T-helper 2 cell treated with Interferon-gamma antibody and Interleukin-4, amounts not matched to agents 5 μg/mL and 100 μg/mL, for 36 hours (primary cell): ENCODE results near the gene RNF103.
"Not testable (repeated sequence)": the region's sequence is repeated elsewhere in the genome, so short reads cannot be mapped to it uniquely, and the experiment has no call there.

Experiments
- DNase-seq: peaks from one replicate; pipeline ENCODE4 v3.0.0; 2021; ENCODE audit warnings: low spot score
- H3K27ac Mint-ChIP-seq: one replicate; pipeline ENCODE4 v1.8.0; 2021; ENCODE audit warnings: mild to moderate bottlenecking, mixed read lengths
- H3K27me3 Mint-ChIP-seq: one replicate; pipeline ENCODE4 v1.8.0; 2021; ENCODE audit warnings: low read depth, mixed read lengths
- H3K36me3 Mint-ChIP-seq: one replicate; pipeline ENCODE4 v1.8.0; 2021; ENCODE audit warnings: low read depth, mixed read lengths
- H3K4me1 Mint-ChIP-seq: one replicate; pipeline ENCODE4 v1.8.0; 2021; ENCODE audit warnings: low read depth, mixed read lengths
- H3K4me3 Mint-ChIP-seq: one replicate; pipeline ENCODE4 v1.8.0; 2022; ENCODE audit warnings: mild to moderate bottlenecking, moderate library complexity, mixed read lengths
- H3K9me3 Mint-ChIP-seq: one replicate; pipeline ENCODE4 v1.8.0; 2021; ENCODE audit warnings: mixed read lengths

Gene RNF103, protein sequence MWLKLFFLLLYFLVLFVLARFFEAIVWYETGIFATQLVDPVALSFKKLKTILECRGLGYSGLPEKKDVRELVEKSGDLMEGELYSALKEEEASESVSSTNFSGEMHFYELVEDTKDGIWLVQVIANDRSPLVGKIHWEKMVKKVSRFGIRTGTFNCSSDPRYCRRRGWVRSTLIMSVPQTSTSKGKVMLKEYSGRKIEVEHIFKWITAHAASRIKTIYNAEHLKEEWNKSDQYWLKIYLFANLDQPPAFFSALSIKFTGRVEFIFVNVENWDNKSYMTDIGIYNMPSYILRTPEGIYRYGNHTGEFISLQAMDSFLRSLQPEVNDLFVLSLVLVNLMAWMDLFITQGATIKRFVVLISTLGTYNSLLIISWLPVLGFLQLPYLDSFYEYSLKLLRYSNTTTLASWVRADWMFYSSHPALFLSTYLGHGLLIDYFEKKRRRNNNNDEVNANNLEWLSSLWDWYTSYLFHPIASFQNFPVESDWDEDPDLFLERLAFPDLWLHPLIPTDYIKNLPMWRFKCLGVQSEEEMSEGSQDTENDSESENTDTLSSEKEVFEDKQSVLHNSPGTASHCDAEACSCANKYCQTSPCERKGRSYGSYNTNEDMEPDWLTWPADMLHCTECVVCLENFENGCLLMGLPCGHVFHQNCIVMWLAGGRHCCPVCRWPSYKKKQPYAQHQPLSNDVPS

DNA sequence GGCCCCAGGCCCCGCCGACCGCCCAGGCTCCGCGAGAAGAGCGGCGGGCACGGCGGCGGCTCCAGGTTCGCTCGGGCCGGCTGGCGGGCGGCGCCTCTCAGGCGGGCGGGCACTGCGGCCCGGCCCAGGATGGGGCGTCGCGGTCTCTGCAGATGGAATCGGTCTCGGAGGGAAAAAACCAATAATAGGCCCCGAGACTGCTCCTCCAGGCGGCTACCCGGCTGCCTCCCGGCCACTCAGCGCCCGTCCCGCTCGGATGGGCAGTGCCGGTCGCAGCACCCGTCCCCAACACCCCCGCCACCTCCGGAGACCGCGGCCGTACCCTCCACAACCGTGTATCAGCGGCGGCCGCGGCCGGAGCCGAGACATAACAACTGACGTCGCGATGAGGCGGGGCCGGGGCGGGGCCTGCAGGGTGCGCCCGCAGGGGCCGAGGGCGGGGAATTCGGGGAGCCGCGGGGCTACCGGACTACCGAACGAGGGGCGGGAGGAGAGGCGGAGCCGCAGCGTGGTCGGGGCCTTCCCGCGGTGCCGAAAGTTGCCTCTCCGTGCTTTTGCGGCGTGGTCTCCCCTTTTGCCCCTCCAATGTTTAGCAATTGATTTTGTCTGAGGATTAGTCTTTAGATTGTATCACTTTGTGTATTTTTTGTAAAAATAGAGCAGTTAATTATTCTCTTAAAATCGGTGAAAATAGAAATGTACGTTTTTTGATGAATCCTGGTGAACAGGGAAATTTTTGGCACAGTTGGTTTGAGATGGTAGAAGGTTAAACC is at the start of gene RNF103:
RNF103 (minus strand) TSS at position 372 of the 773 bp plus-strand sequence. CDS start 979 bp downstream, outside the sequence.
- Mint-ChIP-seq H3K27me3 (peaks cover 21% of the 10 kb centered on the region), H3K27ac (peak within 1 kb of the TSS; percentile 99), H3K36me3 (peaks cover 15% of the 10 kb centered on the region), H3K9me3 (no peaks in the 10 kb centered on the region), H3K4me1 (peaks cover 23% of the 10 kb centered on the region), H3K4me3 (peak within 1 kb of the TSS; percentile 94)
- peak; percentile 94 for DNase-seq

GRCh38 chr2:86673011-86673410 is 49.3 kb upstream of the RNF103 start:
- Mint-ChIP-seq H3K27ac (no peak overlapping the region), H3K36me3 (no peaks in the 10 kb centered on the region)
- DNase-seq = no peak

GRCh38 chr2:86672027-86672545 is 48.4 kb upstream of the RNF103 start:
- no peak overlapping the region for H3K4me3 Mint-ChIP-seq
- H3K27ac Mint-ChIP-seq = no peak overlapping the region
- H3K9me3 Mint-ChIP-seq = no peaks in the 10 kb centered on the region
- no peak for DNase-seq
- H3K27me3 Mint-ChIP-seq = no peaks in the 10 kb centered on the region
- no peaks in the 10 kb centered on the region for H3K4me1 Mint-ChIP-seq
- no peaks in the 10 kb centered on the region for H3K36me3 Mint-ChIP-seq

More at GRCh38 chr2:86673011-86673410, 49.3 kb upstream of the RNF103 start:
- no peaks in the 10 kb centered on the region for H3K27me3 Mint-ChIP-seq
- H3K4me3 Mint-ChIP-seq = no peak overlapping the region
- no peaks in the 10 kb centered on the region for H3K4me1 Mint-ChIP-seq
- H3K9me3 Mint-ChIP-seq = no peaks in the 10 kb centered on the region

GRCh38 chr2:86671337-86671981 is 47.8 kb upstream of the RNF103 start:
- no peak overlapping the region for H3K27ac Mint-ChIP-seq
- no peaks in the 10 kb centered on the region for H3K36me3 Mint-ChIP-seq
- peaks cover 3% of the 10 kb centered on the region for H3K27me3 Mint-ChIP-seq
- H3K4me1 Mint-ChIP-seq = no peaks in the 10 kb centered on the region
- H3K4me3 Mint-ChIP-seq = no peak overlapping the region
- H3K9me3 Mint-ChIP-seq = no peaks in the 10 kb centered on the region
- no peak for DNase-seq

GRCh38 chr2:86669323-86669722 is 45.7 kb upstream of the RNF103 start:
- DNase-seq, H3K27me3 Mint-ChIP-seq, H3K9me3 Mint-ChIP-seq, H3K27ac Mint-ChIP-seq, H3K4me3 Mint-ChIP-seq, H3K36me3 Mint-ChIP-seq, H3K4me1 Mint-ChIP-seq: not testable (repeated sequence)

- no peaks in the 10 kb centered on the region for H3K4me1 Mint-ChIP-seq
- H3K27me3 Mint-ChIP-seq = peaks cover under 1% of the 10 kb centered on the region
- no peak overlapping the region for H3K4me3 Mint-ChIP-seq
- no peak for DNase-seq
- no peaks in the 10 kb centered on the region for H3K36me3 Mint-ChIP-seq
- H3K27ac Mint-ChIP-seq = no peak overlapping the region
- H3K9me3 Mint-ChIP-seq = peaks cover 21% of the 10 kb centered on the region
Observed at GRCh38 chr2:86661333-86661732, 37.7 kb upstream of the RNF103 start.

DNA sequence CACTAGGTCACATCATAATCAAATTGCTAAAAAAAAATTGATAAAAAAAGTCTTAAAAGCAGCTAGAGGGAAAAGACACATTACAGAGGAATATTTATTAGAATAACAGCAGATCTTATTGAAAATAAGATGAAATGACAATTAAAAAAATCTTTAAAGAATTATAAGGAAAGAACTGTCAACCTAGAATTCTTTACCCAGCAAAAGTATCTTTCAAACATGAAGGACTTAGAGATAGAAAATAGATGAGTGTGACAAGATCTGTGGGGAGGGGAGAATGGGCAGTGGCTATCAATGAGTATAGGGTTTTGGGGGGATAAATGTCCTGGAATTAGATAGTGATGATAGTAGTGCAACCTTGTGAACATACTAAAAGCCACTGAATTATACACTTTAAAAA is 26.5 kb upstream of the RNF103 start:
- no peak overlapping the region for H3K4me3 Mint-ChIP-seq
- H3K27ac Mint-ChIP-seq = no peak overlapping the region
- H3K27me3 Mint-ChIP-seq = peaks cover 2% of the 10 kb centered on the region
- H3K36me3 Mint-ChIP-seq = no peaks in the 10 kb centered on the region
- H3K9me3 Mint-ChIP-seq = peaks cover 20% of the 10 kb centered on the region
- no peaks in the 10 kb centered on the region for H3K4me1 Mint-ChIP-seq
- DNase-seq = no peak

DNA sequence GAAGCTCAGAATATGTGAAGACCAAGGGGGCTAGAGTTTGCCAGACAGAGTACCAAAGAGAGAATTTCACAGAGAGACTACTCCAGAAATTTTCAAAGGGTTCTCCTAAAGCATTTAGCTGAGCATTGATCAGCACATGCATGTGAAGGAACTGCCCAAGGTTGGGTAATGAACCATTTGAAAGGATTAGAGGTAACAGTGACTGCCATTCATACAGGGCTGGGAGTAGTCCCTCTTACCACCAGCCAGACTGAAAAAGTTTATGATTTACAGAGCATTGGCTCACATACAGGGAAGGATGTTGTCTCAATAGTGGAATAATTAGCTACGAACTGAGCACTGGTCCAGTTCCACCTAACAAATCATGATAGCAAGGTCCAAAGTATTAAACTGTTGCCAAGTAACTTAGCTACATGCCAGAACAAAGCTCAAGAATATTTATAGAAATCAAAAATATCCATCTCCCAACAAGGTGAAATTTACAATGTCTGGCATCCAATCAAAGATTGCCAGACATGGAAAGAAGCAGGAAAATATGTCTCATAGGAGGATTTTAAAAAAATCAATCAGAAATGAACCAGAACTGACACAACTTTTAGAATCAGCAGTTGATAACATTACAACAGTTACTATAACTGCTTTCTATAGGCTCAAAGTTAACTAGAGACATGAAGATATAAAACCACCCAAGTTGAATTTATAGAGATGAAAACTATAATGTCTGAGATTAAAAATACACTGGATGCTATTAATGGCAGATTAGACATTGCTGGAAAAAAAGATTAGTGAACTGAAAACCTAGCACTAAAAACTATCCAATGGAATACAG is 25.7 kb upstream of the RNF103 start:
- H3K27ac Mint-ChIP-seq = no peak overlapping the region
- no peak for DNase-seq
- peaks cover 20% of the 10 kb centered on the region for H3K9me3 Mint-ChIP-seq
- peaks cover 2% of the 10 kb centered on the region for H3K27me3 Mint-ChIP-seq
- no peak overlapping the region for H3K4me3 Mint-ChIP-seq
- no peaks in the 10 kb centered on the region for H3K36me3 Mint-ChIP-seq
- no peaks in the 10 kb centered on the region for H3K4me1 Mint-ChIP-seq

- H3K4me1 Mint-ChIP-seq = no peaks in the 10 kb centered on the region
- H3K4me3 Mint-ChIP-seq = no peak overlapping the region
- peaks cover 2% of the 10 kb centered on the region for H3K27me3 Mint-ChIP-seq
- DNase-seq = no peak
- peaks cover 20% of the 10 kb centered on the region for H3K9me3 Mint-ChIP-seq
- H3K27ac Mint-ChIP-seq = no peak overlapping the region
- H3K36me3 Mint-ChIP-seq = no peaks in the 10 kb centered on the region
Observed at GRCh38 chr2:86648681-86649080, 25.0 kb upstream of the RNF103 start.

DNA sequence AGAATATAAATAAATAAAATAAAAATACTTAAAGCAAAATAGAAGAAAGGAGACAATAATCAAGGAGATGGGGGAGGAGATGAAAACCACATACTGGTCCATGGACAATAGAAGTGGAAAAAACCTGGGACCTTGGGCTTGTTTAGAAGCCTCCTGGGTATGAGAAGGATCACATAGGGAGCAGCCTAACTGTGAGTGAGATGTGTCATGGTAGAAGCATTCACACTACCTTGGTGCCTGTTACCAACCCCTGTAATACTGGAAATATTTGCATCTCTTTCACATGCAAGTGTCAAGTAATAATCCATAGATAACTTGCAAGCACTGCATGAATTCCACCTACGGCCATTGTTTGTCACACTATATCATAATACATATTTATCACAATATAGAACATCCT is 23.2 kb upstream of the RNF103 start:
- H3K4me1 Mint-ChIP-seq = no peaks in the 10 kb centered on the region
- peaks cover 20% of the 10 kb centered on the region for H3K9me3 Mint-ChIP-seq
- no peaks in the 10 kb centered on the region for H3K36me3 Mint-ChIP-seq
- no peak overlapping the region for H3K27ac Mint-ChIP-seq
- H3K27me3 Mint-ChIP-seq = peaks cover 3% of the 10 kb centered on the region
- no peak for DNase-seq
- no peak overlapping the region for H3K4me3 Mint-ChIP-seq

DNA sequence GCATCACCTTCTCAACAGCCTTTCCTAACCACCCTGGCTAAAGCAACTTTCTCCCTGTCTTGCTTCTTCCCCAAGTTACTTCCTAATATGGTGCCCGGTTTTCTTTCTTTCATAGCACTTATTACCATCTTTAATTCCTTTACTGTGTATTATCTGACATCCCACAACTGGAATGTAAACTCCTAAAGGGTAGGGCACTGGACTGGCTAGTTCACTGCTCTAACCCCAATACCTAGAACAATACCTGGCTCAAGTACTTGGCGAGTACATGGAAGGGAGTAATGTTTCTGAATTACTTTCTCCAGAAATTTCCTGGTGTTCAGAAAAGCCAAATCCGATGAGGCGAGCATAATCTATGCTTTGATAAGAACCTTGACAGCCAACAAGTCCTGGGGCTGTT is 22.7 kb upstream of the RNF103 start:
- DNase-seq = no peak
- Mint-ChIP-seq H3K27ac (no peak overlapping the region), H3K36me3 (no peaks in the 10 kb centered on the region), H3K4me3 (no peak overlapping the region), H3K9me3 (peaks cover 20% of the 10 kb centered on the region), H3K27me3 (peaks cover 3% of the 10 kb centered on the region), H3K4me1 (no peaks in the 10 kb centered on the region)

DNA sequence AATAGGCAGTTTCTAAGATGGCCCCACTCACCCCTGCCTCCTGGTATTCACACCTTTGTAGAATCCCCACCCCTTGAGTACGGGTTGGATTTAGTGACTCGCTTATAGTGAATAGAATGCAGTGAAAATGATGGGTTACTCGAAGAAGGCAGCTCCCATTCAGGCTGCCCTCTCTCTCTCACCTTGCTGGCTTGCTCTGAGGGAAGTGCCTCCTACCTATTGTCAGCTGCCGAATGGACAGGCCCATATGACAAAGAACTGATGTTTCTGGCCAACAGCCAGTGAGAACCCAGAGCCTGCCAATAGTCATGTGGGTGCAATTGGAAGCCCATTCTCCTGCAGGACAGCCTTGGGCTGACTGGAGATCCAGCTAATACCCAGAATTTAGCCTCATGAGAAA is 22.1 kb upstream of the RNF103 start:
- peaks cover 3% of the 10 kb centered on the region for H3K27me3 Mint-ChIP-seq
- no peak overlapping the region for H3K4me3 Mint-ChIP-seq
- no peaks in the 10 kb centered on the region for H3K36me3 Mint-ChIP-seq
- no peak overlapping the region for H3K27ac Mint-ChIP-seq
- no peaks in the 10 kb centered on the region for H3K4me1 Mint-ChIP-seq
- peaks cover 20% of the 10 kb centered on the region for H3K9me3 Mint-ChIP-seq
- DNase-seq = no peak

DNA sequence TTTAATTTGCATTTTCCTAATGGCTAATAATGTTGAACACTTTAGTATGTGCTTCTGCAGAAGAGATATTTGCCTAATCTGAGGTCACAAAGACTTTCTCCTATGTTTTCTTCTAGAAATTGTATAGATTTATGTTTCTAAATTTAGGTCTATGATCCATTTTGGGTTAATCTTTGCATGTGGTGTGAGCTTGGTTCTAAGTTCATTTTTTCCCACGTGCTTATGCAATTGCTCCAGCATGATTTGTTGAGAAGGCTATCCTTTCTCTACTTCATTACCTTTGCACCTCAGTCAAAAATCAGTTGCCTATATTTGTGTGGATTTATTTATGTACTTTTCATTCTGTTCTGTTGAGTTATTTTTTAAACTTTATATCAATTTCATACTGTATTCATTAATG is 15.0 kb upstream of the RNF103 start:
- Mint-ChIP-seq H3K9me3 (peaks cover 8% of the 10 kb centered on the region), H3K36me3 (no peaks in the 10 kb centered on the region), H3K4me1 (no peaks in the 10 kb centered on the region), H3K4me3 (no peak overlapping the region), H3K27me3 (peaks cover 13% of the 10 kb centered on the region), H3K27ac (no peak overlapping the region)
- DNase-seq = no peak
